GM12892 (cell line): ENCODE measurements around the gene TUBB6.

Experiments
- DNase-seq: peaks from one replicate; pipeline ENCODE4 v3.0.0; 2011; ENCODE audit not compliant: insufficient read length
- FAIRE-seq: peaks from 2 replicates; lab custom pipeline; 2011; peaks lifted over from hg19 to GRCh38; lab: Jason Lieb, UNC
- POLR2A ChIP-seq: IDR thresholded peaks from 2 replicates; pipeline ENCODE4 v1.6.1; 2011; ENCODE audit warnings: low read depth, low read length, control low read depth
- POLR2AphosphoS5 ChIP-seq: IDR thresholded peaks from 2 replicates; pipeline ENCODE4 v1.6.1; 2011; ENCODE audit warnings: low read depth, low read length, control low read depth
- TAF1 ChIP-seq: IDR thresholded peaks from 2 replicates; pipeline ENCODE4 v1.6.1; 2011; ENCODE audit warnings: low read depth, mild to moderate bottlenecking, control low read depth, low read length, borderline replicate concordance

The TUBB6 gene

GRCh38 chr18:12279781-12280531 is 28.1 kb upstream of the TUBB6 start:
- DNase-seq = no peak
- TF ChIP-seq POLR2AphosphoS5 (no peak), POLR2A (no peak), TAF1 (no peak)
- no peak for FAIRE-seq

GRCh38 chr18:12281861-12282260 is 26.2 kb upstream of the TUBB6 start:
- DNase-seq (no peak), FAIRE-seq (no peak)
- no peak for TF ChIP-seq POLR2AphosphoS5
- TF ChIP-seq POLR2A = no peak
- no peak for TF ChIP-seq TAF1

GRCh38 chr18:12282442-12283039 is 25.5 kb upstream of the TUBB6 start:
- TF ChIP-seq POLR2A (no peak), TAF1 (no peak), POLR2AphosphoS5 (no peak)
- DNase-seq (no peak), FAIRE-seq (no peak)

DNA sequence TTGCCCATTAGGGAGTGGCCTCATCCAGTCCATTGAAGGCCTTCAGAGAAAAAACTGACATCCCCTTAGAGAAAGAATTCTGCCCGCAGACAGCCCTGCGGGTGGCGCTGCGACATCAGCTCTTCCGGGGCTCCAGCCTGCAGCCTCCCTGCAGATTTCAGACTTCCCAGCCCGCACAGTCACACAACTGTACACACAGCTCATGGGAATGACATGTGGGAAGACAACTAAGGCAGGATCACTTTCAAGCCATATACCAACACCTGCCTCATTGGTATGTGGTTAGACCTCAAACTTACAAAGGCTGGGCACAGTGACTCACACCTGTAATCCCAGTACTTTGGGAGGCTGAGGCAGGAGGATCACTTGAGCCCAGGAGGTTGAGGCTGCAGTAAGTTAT is 24.8 kb upstream of the TUBB6 start:
- FAIRE-seq = no peak
- no peak for TF ChIP-seq TAF1
- TF ChIP-seq POLR2AphosphoS5 = no peak
- TF ChIP-seq POLR2A = no peak
- no peak for DNase-seq

GRCh38 chr18:12283666-12284065 is 24.4 kb upstream of the TUBB6 start:
- FAIRE-seq = no peak
- DNase-seq = no peak

DNA sequence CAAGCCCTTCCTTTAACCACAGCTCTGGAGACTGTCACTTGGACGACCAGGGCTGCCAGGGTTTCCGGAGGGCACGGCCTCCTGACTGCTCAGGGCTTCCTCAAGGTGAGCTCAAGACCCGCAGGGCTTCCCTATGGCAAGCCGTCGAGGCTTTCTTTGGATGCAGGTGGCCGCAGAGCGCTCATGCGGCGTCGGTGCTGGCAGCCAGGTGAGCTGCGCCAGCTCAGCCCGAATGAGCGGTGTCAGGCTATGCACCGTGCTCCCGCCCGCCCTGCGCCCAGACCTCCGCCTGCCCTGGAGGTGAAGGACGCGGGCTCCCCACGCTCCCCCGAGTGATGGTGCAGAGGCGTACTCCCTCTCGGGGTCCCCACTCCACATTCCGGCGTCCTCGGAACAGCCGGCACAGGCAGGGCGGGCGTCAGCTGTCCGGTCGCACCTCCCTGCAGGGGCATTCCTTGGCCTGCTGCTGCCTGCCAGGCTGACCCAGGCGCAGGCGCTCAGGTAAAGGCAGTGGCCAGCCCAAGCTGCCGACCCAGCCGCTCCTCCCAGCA is 20.8 kb upstream of the TUBB6 start:
- TF ChIP-seq TAF1 = no peak
- no peak for TF ChIP-seq POLR2AphosphoS5
- no peak for TF ChIP-seq POLR2A
- FAIRE-seq (no peak), DNase-seq (no peak)

More at GRCh38 chr18:12283666-12284065, 24.4 kb upstream of the TUBB6 start:
- no peak for TF ChIP-seq POLR2A
- TF ChIP-seq POLR2AphosphoS5 = no peak
- TF ChIP-seq TAF1 = no peak

GRCh38 chr18:12287684-12288402 is 20.2 kb upstream of the TUBB6 start:
- FAIRE-seq (no peak), DNase-seq (no peak)
- TF ChIP-seq POLR2AphosphoS5 (no peak), POLR2A (no peak), TAF1 (no peak)

DNA sequence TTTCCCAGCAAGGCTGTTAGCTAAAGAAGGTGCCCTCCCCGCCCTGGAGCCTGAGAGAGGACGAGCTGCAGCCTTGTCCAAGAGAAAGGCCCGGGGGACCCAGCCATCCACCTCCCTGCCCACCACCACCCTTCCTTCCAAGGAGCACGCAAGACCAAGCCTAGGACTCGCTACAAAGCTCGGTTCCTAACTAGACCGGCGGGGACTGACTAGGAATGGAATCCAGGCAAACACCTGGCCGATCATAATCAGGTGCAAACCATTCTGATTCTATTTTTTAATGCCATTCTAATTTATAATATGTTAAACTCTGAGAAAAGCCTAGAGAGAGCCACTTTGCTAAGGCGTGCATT is 19.7 kb upstream of the TUBB6 start:
- TF ChIP-seq POLR2AphosphoS5 = no peak
- TF ChIP-seq POLR2A = no peak
- TF ChIP-seq TAF1 = no peak
- no peak for FAIRE-seq
- no peak for DNase-seq

DNA sequence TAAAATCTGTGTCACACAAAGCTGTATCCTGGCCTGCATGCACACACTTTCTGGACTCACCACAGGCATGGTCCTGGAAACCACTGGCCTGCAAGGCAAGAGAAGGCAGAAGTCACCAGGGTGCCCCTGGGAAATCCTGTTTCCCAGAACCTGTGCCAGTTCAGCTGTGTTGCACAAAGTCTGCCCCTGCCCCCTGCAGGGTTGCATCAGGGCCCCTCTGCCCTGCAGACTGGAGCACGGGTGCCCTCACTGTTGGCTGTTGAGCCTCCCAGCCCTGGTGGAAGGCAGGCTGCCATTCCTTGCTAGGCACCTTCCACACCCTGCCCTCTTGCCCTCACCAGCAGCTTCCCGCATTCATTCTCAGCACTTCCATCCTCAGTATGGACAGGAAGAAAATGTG is 18.0 kb upstream of the TUBB6 start:
- TF ChIP-seq TAF1 = no peak
- TF ChIP-seq POLR2AphosphoS5 = no peak
- no peak for TF ChIP-seq POLR2A
- no peak for FAIRE-seq

GRCh38 chr18:12291161-12291560 is 16.9 kb upstream of the TUBB6 start:
- no peak for FAIRE-seq

More for the DNA sequence above, 18.0 kb upstream of the TUBB6 start:
- no peak for DNase-seq

GRCh38 chr18:12291690-12292089 is 16.4 kb upstream of the TUBB6 start:
- no peak for DNase-seq
- TF ChIP-seq TAF1 (no peak), POLR2AphosphoS5 (no peak), POLR2A (no peak)
- no peak for FAIRE-seq

More at GRCh38 chr18:12291161-12291560, 16.9 kb upstream of the TUBB6 start:
- TF ChIP-seq TAF1 = no peak
- no peak for TF ChIP-seq POLR2A
- TF ChIP-seq POLR2AphosphoS5 = no peak
- DNase-seq = no peak

DNA sequence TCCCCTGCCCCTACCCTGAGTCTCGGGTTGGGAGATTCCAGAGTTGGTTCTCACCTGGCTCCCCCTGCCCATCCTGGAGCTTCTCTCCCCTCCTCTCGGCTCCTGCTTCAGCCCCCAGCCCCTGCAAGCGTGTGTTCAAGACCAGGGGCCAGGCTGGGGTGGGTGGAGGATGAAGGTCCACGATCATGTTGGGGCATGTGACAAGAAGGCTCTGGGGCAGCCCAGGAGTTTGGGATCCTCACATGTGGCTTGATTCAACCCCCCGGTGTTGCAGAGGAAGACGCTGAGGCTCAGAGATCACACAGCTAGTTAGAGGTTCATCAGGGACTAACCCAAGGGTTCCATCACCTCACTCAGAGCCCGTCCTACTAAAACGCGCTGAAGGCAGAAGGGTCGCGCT is 14.2 kb upstream of the TUBB6 start:
- DNase-seq (no peak), FAIRE-seq (no peak)
- TF ChIP-seq TAF1 = no peak
- TF ChIP-seq POLR2AphosphoS5 = no peak
- TF ChIP-seq POLR2A = no peak
